Common myeloid progenitor, CD34-positive (primary cell): ENCODE results near the gene FANCC.

ENCODE experiments used
- CTCF ChIA-PET: fragments of 350-600 bp; sonication (Branson Sonifier 250); formaldehyde crosslinking; loops from one replicate; lab custom pipeline; 2021; ENCODE audit warnings: antibody characterized with exemption; lab: Charles Lee
- POLR2A ChIA-PET: fragments of 350-600 bp; sonication (Branson Sonifier 250); formaldehyde crosslinking; loops from one replicate; lab custom pipeline; 2021; ENCODE audit warnings: antibody characterized with exemption; lab: Charles Lee
- DNase-seq, 3 donors: peaks; one replicate each; pipeline versions ENCODE4 v3.0.0 to v3.0.0-alpha.2; 2013
- H3K27ac ChIP-seq, 2 experiments: 1 replicate in 1 of 2; 2 replicates in 1 of 2; pipeline ENCODE4 v1.7.0; 2013; ENCODE audit warnings: inconsistent platforms in 2 of 2, low read length in 2 of 2, mild to moderate bottlenecking in 2 of 2, low read depth in 1 of 2, moderate library complexity in 1 of 2; ENCODE audit not compliant: severe bottlenecking in 2 of 2, insufficient read depth in 1 of 2, poor library complexity in 1 of 2
- H3K27me3 ChIP-seq, 5 experiments: replicated peaks in 2 of 5; 1 replicate in 3 of 5; 2 replicates in 2 of 5; pipeline versions ENCODE4 v1.6.1 to v1.7.0; 2013; ENCODE audit warnings: low read length in 4 of 5, mild to moderate bottlenecking in 2 of 5, moderate library complexity in 2 of 5, inconsistent platforms in 1 of 5; ENCODE audit not compliant: insufficient read depth in 5 of 5, control insufficient read depth in 4 of 5
- H3K36me3 ChIP-seq, 4 experiments: 1 replicate in 2 of 4; 2 replicates in 2 of 4; pipeline versions ENCODE4 v1.6.1 to v1.7.0; 2013; ENCODE audit warnings: low read length in 3 of 4, control low read depth in 1 of 4, mild to moderate bottlenecking in 1 of 4; ENCODE audit not compliant: control insufficient read depth in 4 of 4, insufficient read depth in 4 of 4
- H3K4me1 ChIP-seq, 4 experiments: 1 replicate in 3 of 4; 2 replicates in 1 of 4; pipeline versions ENCODE4 v1.6.1 to v1.7.1; 2013; ENCODE audit warnings: low read length in 3 of 4, mild to moderate bottlenecking in 3 of 4, control low read depth in 1 of 4, inconsistent platforms in 1 of 4, moderate library complexity in 1 of 4; ENCODE audit not compliant: control insufficient read depth in 4 of 4, insufficient read depth in 4 of 4; ENCODE audit errors: control extremely low read depth in 1 of 4
- H3K4me3 ChIP-seq, 7 experiments: 1 replicate in 4 of 7; 2 replicates in 3 of 7; pipeline versions ENCODE4 v1.5.1 to v1.7.0; 2013; ENCODE audit warnings: mild to moderate bottlenecking in 7 of 7, low read length in 6 of 7, moderate library complexity in 6 of 7, inconsistent platforms in 2 of 7, low read depth in 2 of 7, control low read depth in 1 of 7; ENCODE audit not compliant: insufficient read depth in 4 of 7, control insufficient read depth in 1 of 7; ENCODE audit errors: extremely low read depth in 1 of 7
- H3K9me3 ChIP-seq, 5 experiments: 1 replicate in 4 of 5; 2 replicates in 1 of 5; pipeline versions ENCODE4 v1.6.1 to v1.7.1; 2013; ENCODE audit warnings: low read length in 4 of 5, mild to moderate bottlenecking in 2 of 5, inconsistent platforms in 1 of 5, low read depth in 1 of 5, moderate library complexity in 1 of 5; ENCODE audit not compliant: control insufficient read depth in 4 of 5, insufficient read depth in 2 of 5; ENCODE audit errors: control extremely low read depth in 1 of 5
- WGBS: methylation state at CpG from one replicate; pipeline ENCODE4 v1.1.5; 2013; ENCODE audit not compliant: insufficient coverage; 5-methylcytosine and 5-hydroxymethylcytosine counted together

The FANCC gene

GRCh38 chr9:95182854-95183563 is 134.5 kb downstream of the FANCC start:
- no peaks in the 10 kb centered on the region for H3K27me3 ChIP-seq
- peaks cover under 1 to 3% (median 2%) of the 10 kb centered on the region in 4 experiments for H3K4me1 ChIP-seq
- no peak overlapping the region for H3K4me3 ChIP-seq
- no peaks in the 10 kb centered on the region for H3K9me3 ChIP-seq
- ChIA-PET POLR2A (no interaction called here), CTCF (no interaction called here)
- H3K27ac ChIP-seq: no peak overlapping the region
- DNase-seq: no peak
- 100% methylated on average over 4 of the region's 11 CpGs for WGBS
- H3K36me3 ChIP-seq: no peaks in the 10 kb centered on the region

- Histone ChIP-seq H3K4me3 (no peak overlapping the region), H3K27me3 (no peaks in the 10 kb centered on the region), H3K9me3 (no peaks in the 10 kb centered on the region), H3K4me1 (no peaks in the 10 kb centered on the region), H3K27ac (no peak overlapping the region), H3K36me3 (no peaks in the 10 kb centered on the region)
- ChIA-PET POLR2A (no interaction called here), CTCF (no interaction called here)
- DNase-seq: no peak
- 100% methylated on average over 1 of the region's 4 CpGs for WGBS
Observed at GRCh38 chr9:95181835-95182234, 135.7 kb downstream of the FANCC start.

- no peaks in the 10 kb centered on the region for H3K36me3 ChIP-seq
- no peaks in the 10 kb centered on the region for H3K4me1 ChIP-seq
- H3K27ac ChIP-seq: no peak overlapping the region
- WGBS: 100% methylated on average over 1 of the region's 3 CpGs
- DNase-seq: peak in 2 of 3 donors; percentile 26 to 30
- H3K4me3 ChIP-seq: no peak overlapping the region
- H3K27me3 ChIP-seq: no peaks in the 10 kb centered on the region
- no peaks in the 10 kb centered on the region for H3K9me3 ChIP-seq
- ChIA-PET CTCF (interaction anchor here (1.0 kb wide), 1 partner anchor 14 kb away, joined by 3 read pairs; no protein-coding TSS in a partner anchor), POLR2A (no interaction called here)
Observed at GRCh38 chr9:95181226-95181818, 136.2 kb downstream of the FANCC start.

GRCh38 chr9:95177617-95178016 is 139.9 kb downstream of the FANCC start:
- CTCF ChIA-PET: no interaction called here
- no peaks in the 10 kb centered on the region for H3K27me3 ChIP-seq
- 100% methylated on average over 1 of the region's 3 CpGs for WGBS
- POLR2A ChIA-PET: no interaction called here
- no peak for DNase-seq
- H3K4me1 ChIP-seq: no peaks in the 10 kb centered on the region
- H3K36me3 ChIP-seq: no peaks in the 10 kb centered on the region
- no peak overlapping the region for H3K4me3 ChIP-seq
- no peak overlapping the region for H3K27ac ChIP-seq
- no peaks in the 10 kb centered on the region for H3K9me3 ChIP-seq

GRCh38 chr9:95176755-95177319 is 140.7 kb downstream of the FANCC start:
- ChIA-PET POLR2A (no interaction called here), CTCF (interaction anchor here (1.2 kb wide), 1 partner anchor 9 kb away, joined by 5 read pairs; no protein-coding TSS in a partner anchor)
- WGBS: 96% methylated on average over 2 of the region's 4 CpGs

DNA sequence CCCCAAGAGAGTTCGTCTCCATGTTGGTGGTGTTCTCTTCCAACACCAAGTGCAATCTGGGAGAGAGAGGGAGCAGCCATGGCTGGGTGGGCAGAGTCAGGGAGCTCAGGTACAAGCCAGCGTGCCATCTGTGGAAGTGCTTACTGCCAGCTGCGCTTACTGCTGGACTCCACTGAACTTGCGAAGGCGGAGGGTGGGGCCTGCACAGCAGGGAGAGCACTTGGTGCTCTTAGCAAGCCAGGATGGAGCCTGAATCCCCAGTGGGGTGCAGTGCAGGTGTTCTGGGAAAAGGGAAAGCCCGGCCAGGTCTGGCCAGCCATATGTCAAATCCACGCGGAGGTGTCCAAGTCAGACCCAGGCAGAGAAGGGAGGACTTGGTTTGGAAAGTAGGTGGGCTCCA is 142.0 kb downstream of the FANCC start:
- Histone ChIP-seq H3K36me3 (no peaks in the 10 kb centered on the region), H3K27me3 (no peaks in the 10 kb centered on the region), H3K9me3 (no peaks in the 10 kb centered on the region), H3K27ac (no peak overlapping the region), H3K4me3 (no peak overlapping the region), H3K4me1 (no peaks in the 10 kb centered on the region)
- 97% methylated on average over 7 of the region's 8 CpGs for WGBS
- DNase-seq: no peak
- ChIA-PET POLR2A (no interaction called here), CTCF (interaction anchor here (1.2 kb wide), 1 partner anchor 8 kb away, joined by 5 read pairs; no protein-coding TSS in a partner anchor)

More at GRCh38 chr9:95176755-95177319, 140.7 kb downstream of the FANCC start:
- no peaks in the 10 kb centered on the region for H3K9me3 ChIP-seq
- H3K36me3 ChIP-seq: no peaks in the 10 kb centered on the region
- no peak overlapping the region for H3K4me3 ChIP-seq
- H3K27me3 ChIP-seq: no peaks in the 10 kb centered on the region
- H3K4me1 ChIP-seq: no peaks in the 10 kb centered on the region
- no peak for DNase-seq
- H3K27ac ChIP-seq: no peak overlapping the region

DNA sequence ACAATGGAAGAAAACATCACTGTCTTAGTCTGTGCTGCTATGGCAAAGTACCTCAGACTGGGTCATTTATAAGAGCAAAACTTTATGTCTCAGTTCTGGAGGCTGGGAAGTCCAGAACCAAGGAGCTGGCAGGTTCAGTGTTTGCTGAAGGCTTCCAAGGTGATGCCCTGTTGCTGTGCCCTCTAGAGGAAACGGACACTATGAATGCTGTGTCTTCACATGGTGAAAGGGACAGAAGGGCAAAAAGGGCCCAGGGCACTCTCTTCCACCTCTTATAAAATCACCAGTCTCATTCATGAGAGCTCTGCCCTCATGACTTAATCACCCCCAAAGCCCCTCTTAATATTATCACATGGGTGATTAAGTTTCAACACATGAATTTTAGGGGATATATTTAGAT is 143.5 kb downstream of the FANCC start:
- WGBS: no CpG with 5 or more reads among the region's 1 CpG
- H3K27ac ChIP-seq: no peak overlapping the region
- ChIA-PET CTCF (interaction anchor here (1.8 kb wide), 1 partner anchor 43 kb away, joined by 4 read pairs; no protein-coding TSS in a partner anchor), POLR2A (no interaction called here)
- DNase-seq: no peak
- peaks cover 0 to 5% (median 0%) of the 10 kb centered on the region in 4 experiments for H3K36me3 ChIP-seq
- H3K9me3 ChIP-seq: no peaks in the 10 kb centered on the region
- no peaks in the 10 kb centered on the region for H3K4me1 ChIP-seq
- H3K4me3 ChIP-seq: no peak overlapping the region
- H3K27me3 ChIP-seq: no peaks in the 10 kb centered on the region
